H1 (cell line): Measurements from ENCODE around the gene ADAM12.

Experiments
- ATF2 ChIP-seq: IDR thresholded peaks from 2 replicates; pipeline ENCODE4 v1.6.1; 2012; ENCODE audit warnings: low read length, inconsistent platforms
- CEBPB ChIP-seq: IDR thresholded peaks from 2 replicates; pipeline ENCODE4 v1.6.1; 2012; ENCODE audit warnings: low read depth, low read length
- CTCF ChIP-seq, 3 experiments: IDR thresholded peaks; 1 replicate in 2 of 3; 2 replicates in 1 of 3; pipeline versions ENCODE4 v1.5.1 to v1.6.1; 2011; ENCODE audit warnings: low read length in 3 of 3, mild to moderate bottlenecking in 3 of 3, inconsistent platforms in 2 of 3, low read depth in 1 of 3, moderate library complexity in 1 of 3; ENCODE audit not compliant: insufficient read depth in 1 of 3; ENCODE audit errors: control extremely low read depth in 1 of 3
- EP300 ChIP-seq, 2 experiments: IDR thresholded peaks; 1 replicate in 1 of 2; 2 replicates in 1 of 2; pipeline ENCODE4 v1.6.1; 2011 to 2012; ENCODE audit warnings: low read depth in 2 of 2, low read length in 2 of 2, mild to moderate bottlenecking in 2 of 2, borderline replicate concordance in 1 of 2, inconsistent platforms in 1 of 2, moderate library complexity in 1 of 2
- EZH2 ChIP-seq: fragments of 200-600 bp; sonication (generic); IDR thresholded peaks from 2 replicates; pipeline ENCODE4 v1.7.1; 2012; ENCODE audit warnings: low read depth, mild to moderate bottlenecking, moderate library complexity, low read length, inconsistent platforms; ENCODE audit not compliant: severe bottlenecking
- HDAC2 ChIP-seq, 2 experiments: fragments of 300-600 bp in 1 of 2; sonication (generic) in 1 of 2; IDR thresholded peaks; 2 replicates each; pipeline ENCODE4 v1.6.1; 2011 to 2012; ENCODE audit warnings: low read depth in 2 of 2, low read length in 2 of 2, mild to moderate bottlenecking in 2 of 2, moderate library complexity in 2 of 2, borderline replicate concordance in 1 of 2, inconsistent platforms in 1 of 2
- JUN ChIP-seq: IDR thresholded peaks from 2 replicates; pipeline ENCODE4 v1.6.1; 2011; ENCODE audit warnings: low read depth, mild to moderate bottlenecking, improper control_type of control experiment, low read length
- POLR2A ChIP-seq, 2 experiments: IDR thresholded peaks; 1 replicate in 1 of 2; 2 replicates in 1 of 2; pipeline ENCODE4 v1.6.1; 2011; ENCODE audit warnings: low read depth in 2 of 2, low read length in 2 of 2, mild to moderate bottlenecking in 2 of 2; ENCODE audit errors: control extremely low read depth in 1 of 2
- POLR2AphosphoS5 ChIP-seq: IDR thresholded peaks from 2 replicates; pipeline ENCODE4 v1.6.1; 2011; ENCODE audit warnings: low read depth, low read length
- SP1 ChIP-seq: IDR thresholded peaks from 2 replicates; pipeline ENCODE4 v1.6.1; 2011; ENCODE audit warnings: low read depth, low read length
- SP4 ChIP-seq: IDR thresholded peaks from 2 replicates; pipeline ENCODE4 v1.6.1; 2012; ENCODE audit warnings: low read length, inconsistent platforms
- TAF7 ChIP-seq: optimal IDR thresholded peaks from 2 replicates; pipeline ENCODE3; 2011; ENCODE audit warnings: low read depth, mild to moderate bottlenecking, inconsistent platforms, low read length, moderate library complexity, borderline replicate concordance
- TCF12 ChIP-seq: IDR thresholded peaks from 2 replicates; pipeline ENCODE4 v1.6.1; 2011; ENCODE audit warnings: low read depth, mild to moderate bottlenecking, low read length

GRCh38 chr10:126262233-126262838, 125.9 kb downstream of the ADAM12 start:
- TF ChIP-seq EP300 (IDR thresholded peaks at IDR 0.05; ENCODE audit: borderline replicate concordance in 1 of 2, low read depth in 2 of 2, low read length in 2 of 2) (no peak), CTCF (IDR thresholded peaks at IDR 0.05; ENCODE audit: control extremely low read depth in 1 of 3, insufficient read depth in 1 of 3, low read depth in 1 of 3, low read length in 3 of 3) (no peak), EZH2 (no peak), ATF2 (no peak), JUN (no peak), SP1 (no peak), POLR2AphosphoS5 (no peak), TAF7 (no peak), POLR2A (IDR thresholded peaks at IDR 0.05; ENCODE audit: control extremely low read depth in 1 of 2, low read depth in 2 of 2, low read length in 2 of 2) (no peak), SP4 (no peak), HDAC2 (IDR thresholded peaks at IDR 0.05; ENCODE audit: borderline replicate concordance in 1 of 2, low read depth in 2 of 2, low read length in 2 of 2) (no peak), CEBPB (no peak), TCF12 (no peak)
